ENCODE measurements around the gene SAMD4A. TPM values are rescaled to one million over a fixed set of nuclear protein-coding genes. Genes with fewer than 3 reads are reported as not detected.
"Not testable (repeated sequence)": the region's sequence is repeated elsewhere in the genome, so short reads cannot be mapped to it uniquely, and the experiment has no call there.

The SAMD4A gene
- polyA plus RNA-seq, 2 of the 4 experiments (the other 2 are of a cell fraction), result 3.9 to 5.4 TPM

DNA sequence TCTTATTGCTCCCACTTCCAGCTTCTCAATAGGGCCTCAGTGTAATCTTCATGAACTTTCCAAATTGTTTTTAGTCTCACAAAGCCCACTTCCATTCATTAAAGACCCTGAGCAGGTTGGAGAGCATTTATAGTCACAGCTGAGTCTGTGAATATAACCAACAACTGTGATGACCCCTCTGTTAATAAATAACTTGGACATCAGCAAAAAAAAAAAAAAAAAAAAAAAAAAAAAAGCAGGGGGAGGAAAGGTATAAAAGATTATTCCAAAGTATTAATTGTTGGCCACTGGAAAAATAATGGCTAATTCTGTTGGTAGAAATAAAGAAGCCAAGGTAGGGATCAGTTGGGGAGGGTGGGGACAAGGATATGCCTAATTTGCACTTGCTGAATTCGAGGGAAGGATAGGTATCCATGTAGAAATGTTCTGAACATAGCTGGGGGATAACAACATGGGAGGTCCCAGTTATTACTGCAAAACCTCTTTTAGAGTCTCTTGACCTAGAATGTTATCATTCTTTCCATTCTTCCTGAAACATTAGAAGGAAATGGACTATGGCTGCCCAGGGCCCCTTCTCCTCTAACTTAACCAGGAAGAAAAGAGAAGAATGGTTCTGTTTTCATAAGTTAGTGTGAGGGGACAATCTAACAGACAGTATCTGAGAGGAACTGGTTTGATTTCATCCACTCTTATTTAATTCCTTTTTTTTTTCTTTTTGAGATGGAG is 56.5 kb downstream of the SAMD4A start:
- no peak overlapping the region for H3K27ac ChIP-seq
- CTCF ChIA-PET, result interaction anchor here (0.8 kb wide), 1 partner anchor 51 kb away, joined by 4 read pairs; no protein-coding TSS in a partner anchor
- DNase-seq (ENCODE audit: low read depth in 1 of 2, low spot score in 1 of 2) (no peak), FAIRE-seq (no peak), ATAC-seq (no peak)
- H3K4me2 ChIP-seq, result no peak overlapping the region
- H3K9me3 ChIP-seq, result no peaks in the 10 kb centered on the region
- H3K4me1 ChIP-seq, result peaks cover 16% of the 10 kb centered on the region; the same call in 2 of the 3 replicates
- POLR2A ChIA-PET, result no interaction called here
- WGBS (ENCODE audit: missing lambda C conversion rate), result 91% methylated on average over 1 of the region's 1 CpG
- no peak for TF ChIP-seq RARB (CRISPR knock-in tag; IDR thresholded peaks at IDR 0.05)
- no peak for TF ChIP-seq CEBPB (IDR thresholded peaks at IDR 0.05)
- no peak for TF ChIP-seq TFCP2L1 (CRISPR knock-in tag; IDR thresholded peaks at IDR 0.05)
- TF ChIP-seq GATA3 (IDR thresholded peaks at IDR 0.05; ENCODE audit: borderline replicate concordance), result no peak
- no peak for TF ChIP-seq ELK1 (IDR thresholded peaks at IDR 0.05; ENCODE audit: low read depth, low read length)
- no peak for TF ChIP-seq HOXB5 (CRISPR knock-in tag; IDR thresholded peaks at IDR 0.05)
- TF ChIP-seq FOSL2 (IDR thresholded peaks at IDR 0.05), result no peak
- TF ChIP-seq FOSL2 (CRISPR knock-in tag; IDR thresholded peaks at IDR 0.05), result no peak
- TF ChIP-seq, protein P1, sequence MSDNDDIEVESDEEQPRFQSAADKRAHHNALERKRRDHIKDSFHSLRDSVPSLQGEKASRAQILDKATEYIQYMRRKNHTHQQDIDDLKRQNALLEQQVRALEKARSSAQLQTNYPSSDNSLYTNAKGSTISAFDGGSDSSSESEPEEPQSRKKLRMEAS (IDR thresholded peaks at IDR 0.05), result no peak
- TF ChIP-seq HOXB13 (CRISPR knock-in tag; IDR thresholded peaks at IDR 0.05; ENCODE audit: low read depth), result no peak
- no peak for TF ChIP-seq SREBF2 (IDR thresholded peaks at IDR 0.05)
- H3K4me3 ChIP-seq, result no peak overlapping the region

DNA sequence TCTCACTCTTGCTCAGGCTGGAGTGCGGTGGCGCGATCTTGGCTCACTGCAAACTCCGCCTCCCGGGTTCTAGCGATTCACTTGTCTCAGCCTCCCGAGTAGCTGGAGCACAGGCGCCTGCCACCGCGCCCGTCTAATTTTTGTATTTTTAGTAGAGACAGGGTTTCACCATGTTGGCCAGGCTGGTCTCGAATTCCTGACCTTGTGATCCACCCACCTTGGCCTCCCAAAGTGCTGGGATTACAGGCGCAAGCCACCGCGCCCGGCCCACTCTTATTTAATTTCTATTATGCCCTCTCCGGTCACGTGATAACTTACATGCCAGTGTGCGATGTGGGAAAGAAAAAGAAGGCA is 57.1 kb downstream of the SAMD4A start:
- FAIRE-seq, ATAC-seq, POLR2A ChIA-PET: not testable (repeated sequence)

DNA sequence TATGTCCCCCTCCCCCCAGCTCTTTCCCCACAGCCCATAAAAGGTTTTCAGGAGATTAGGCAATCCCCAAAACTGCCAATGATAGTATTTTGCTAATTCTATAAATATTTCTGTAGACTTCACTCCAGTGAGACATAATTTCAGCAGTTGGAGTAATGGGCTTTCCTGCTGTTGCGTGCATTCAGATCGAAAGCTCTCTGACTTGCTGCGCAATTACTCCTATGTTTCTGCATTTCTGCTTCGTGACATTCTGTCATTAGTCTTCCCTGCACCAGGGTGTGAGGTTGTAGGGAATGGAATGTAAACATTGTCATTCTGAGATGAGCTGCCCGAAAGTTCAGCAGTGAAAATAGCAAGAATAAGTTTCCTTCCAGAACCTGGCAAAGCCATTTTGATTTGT is 58.2 kb downstream of the SAMD4A start:
- no peak for FAIRE-seq
- Histone ChIP-seq H3K27ac (no peak overlapping the region), H3K4me2 (peak overlapping the region; percentile 37), H3K9me3 (no peaks in the 10 kb centered on the region), H3K4me3 (no peak overlapping the region), H3K4me1 (peaks cover 16% of the 10 kb centered on the region; the same call in 2 of the 3 replicates)
- no peak for ATAC-seq
- WGBS (ENCODE audit: missing lambda C conversion rate), result 69% methylated on average over 5 of the region's 5 CpGs
- ChIA-PET POLR2A (no interaction called here), CTCF (interaction anchor here (0.6 to 2.0 kb wide), 6 partner anchors 17 to 148 kb away, joined by 3 to 7 read pairs (median 4); no protein-coding TSS in a partner anchor)
- no peak for DNase-seq (ENCODE audit: low read depth in 1 of 2, low spot score in 1 of 2)
- TF ChIP-seq GATA3 (IDR thresholded peaks at IDR 0.05; ENCODE audit: borderline replicate concordance) (no peak), MAZ (IDR thresholded peaks at IDR 0.05; ENCODE audit: borderline replicate concordance, low read depth, low read length) (no peak), TFCP2L1 (CRISPR knock-in tag; IDR thresholded peaks at IDR 0.05) (no peak), RNF2 (IDR thresholded peaks at IDR 0.05; ENCODE audit: borderline replicate concordance, low read depth) (no peak), JUN (IDR thresholded peaks at IDR 0.05) (no peak), RARB (CRISPR knock-in tag; IDR thresholded peaks at IDR 0.05) (no peak), ZFP36 (IDR thresholded peaks at IDR 0.05; ENCODE audit: borderline replicate concordance, partially characterized antibody) (no peak), EHF (CRISPR knock-in tag; IDR thresholded peaks at IDR 0.05) (no peak), NPAS2 (CRISPR knock-in tag; IDR thresholded peaks at IDR 0.05; ENCODE audit: borderline replicate concordance) (no peak), HOXB5 (CRISPR knock-in tag; IDR thresholded peaks at IDR 0.05) (no peak), MYC (IDR thresholded peaks at IDR 0.05; ENCODE audit: borderline replicate concordance, low read length) (no peak), FOXS1 (CRISPR knock-in tag; IDR thresholded peaks at IDR 0.05) (no peak), PBX3 (IDR thresholded peaks at IDR 0.05) (no peak), POLR2A (IDR thresholded peaks at IDR 0.05; ENCODE audit: low read length) (no peak), ZSCAN20 (CRISPR knock-in tag; IDR thresholded peaks at IDR 0.05) (no peak), POLR2AphosphoS2 (conservative IDR thresholded peaks at IDR 0.05; ENCODE audit: low read length) (no peak)
- TF ChIP-seq, protein P2, sequence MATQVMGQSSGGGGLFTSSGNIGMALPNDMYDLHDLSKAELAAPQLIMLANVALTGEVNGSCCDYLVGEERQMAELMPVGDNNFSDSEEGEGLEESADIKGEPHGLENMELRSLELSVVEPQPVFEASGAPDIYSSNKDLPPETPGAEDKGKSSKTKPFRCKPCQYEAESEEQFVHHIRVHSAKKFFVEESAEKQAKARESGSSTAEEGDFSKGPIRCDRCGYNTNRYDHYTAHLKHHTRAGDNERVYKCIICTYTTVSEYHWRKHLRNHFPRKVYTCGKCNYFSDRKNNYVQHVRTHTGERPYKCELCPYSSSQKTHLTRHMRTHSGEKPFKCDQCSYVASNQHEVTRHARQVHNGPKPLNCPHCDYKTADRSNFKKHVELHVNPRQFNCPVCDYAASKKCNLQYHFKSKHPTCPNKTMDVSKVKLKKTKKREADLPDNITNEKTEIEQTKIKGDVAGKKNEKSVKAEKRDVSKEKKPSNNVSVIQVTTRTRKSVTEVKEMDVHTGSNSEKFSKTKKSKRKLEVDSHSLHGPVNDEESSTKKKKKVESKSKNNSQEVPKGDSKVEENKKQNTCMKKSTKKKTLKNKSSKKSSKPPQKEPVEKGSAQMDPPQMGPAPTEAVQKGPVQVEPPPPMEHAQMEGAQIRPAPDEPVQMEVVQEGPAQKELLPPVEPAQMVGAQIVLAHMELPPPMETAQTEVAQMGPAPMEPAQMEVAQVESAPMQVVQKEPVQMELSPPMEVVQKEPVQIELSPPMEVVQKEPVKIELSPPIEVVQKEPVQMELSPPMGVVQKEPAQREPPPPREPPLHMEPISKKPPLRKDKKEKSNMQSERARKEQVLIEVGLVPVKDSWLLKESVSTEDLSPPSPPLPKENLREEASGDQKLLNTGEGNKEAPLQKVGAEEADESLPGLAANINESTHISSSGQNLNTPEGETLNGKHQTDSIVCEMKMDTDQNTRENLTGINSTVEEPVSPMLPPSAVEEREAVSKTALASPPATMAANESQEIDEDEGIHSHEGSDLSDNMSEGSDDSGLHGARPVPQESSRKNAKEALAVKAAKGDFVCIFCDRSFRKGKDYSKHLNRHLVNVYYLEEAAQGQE (IDR thresholded peaks at IDR 0.05), result no peak
- TF ChIP-seq, protein P3, sequence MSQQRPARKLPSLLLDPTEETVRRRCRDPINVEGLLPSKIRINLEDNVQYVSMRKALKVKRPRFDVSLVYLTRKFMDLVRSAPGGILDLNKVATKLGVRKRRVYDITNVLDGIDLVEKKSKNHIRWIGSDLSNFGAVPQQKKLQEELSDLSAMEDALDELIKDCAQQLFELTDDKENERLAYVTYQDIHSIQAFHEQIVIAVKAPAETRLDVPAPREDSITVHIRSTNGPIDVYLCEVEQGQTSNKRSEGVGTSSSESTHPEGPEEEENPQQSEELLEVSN (IDR thresholded peaks at IDR 0.05; ENCODE audit: borderline replicate concordance, low read depth), result no peak
- TF ChIP-seq, protein P4, sequence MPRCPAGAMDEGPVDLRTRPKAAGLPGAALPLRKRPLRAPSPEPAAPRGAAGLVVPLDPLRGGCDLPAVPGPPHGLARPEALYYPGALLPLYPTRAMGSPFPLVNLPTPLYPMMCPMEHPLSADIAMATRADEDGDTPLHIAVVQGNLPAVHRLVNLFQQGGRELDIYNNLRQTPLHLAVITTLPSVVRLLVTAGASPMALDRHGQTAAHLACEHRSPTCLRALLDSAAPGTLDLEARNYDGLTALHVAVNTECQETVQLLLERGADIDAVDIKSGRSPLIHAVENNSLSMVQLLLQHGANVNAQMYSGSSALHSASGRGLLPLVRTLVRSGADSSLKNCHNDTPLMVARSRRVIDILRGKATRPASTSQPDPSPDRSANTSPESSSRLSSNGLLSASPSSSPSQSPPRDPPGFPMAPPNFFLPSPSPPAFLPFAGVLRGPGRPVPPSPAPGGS (IDR thresholded peaks at IDR 0.05), result no peak

More for the DNA sequence above, 57.1 kb downstream of the SAMD4A start:
- H3K4me2 ChIP-seq; CTCF ChIA-PET; DNase-seq (ENCODE audit: low read depth in 1 of 2, low spot score in 1 of 2); H3K9me3 ChIP-seq; H3K27ac ChIP-seq; H3K4me3 ChIP-seq: not testable (repeated sequence)
- WGBS (ENCODE audit: missing lambda C conversion rate), result 88% methylated on average over 19 of the region's 19 CpGs
- peaks cover 16% of the 10 kb centered on the region; the same call in 2 of the 3 replicates for H3K4me1 ChIP-seq

Measured in A549 (cell line).